Pancreas (tissue), 10 donors: ENCODE results near the gene WRAP73. TPM values are rescaled to one million over a fixed set of nuclear protein-coding genes. Genes with fewer than 3 reads are reported as not detected.
A peak's percentile ranks its signal among the peaks of the same experiment; 100 is the strongest.

ENCODE experiments used
- ATAC-seq, 4 donors: fragments of 200-7000 bp; cut with Tn5 transposase; one replicate each; pipeline versions ENCODE4 v1.8.0 to v1.9.1; 2020; ENCODE audit warnings: mild to moderate bottlenecking in 4 of 4, moderate library complexity in 4 of 4
- DNase-seq, 6 donors: peaks; one replicate each; pipeline ENCODE4 v3.0.0-alpha.2; 2020
- FAIRE-seq: peaks from 2 replicates; lab custom pipeline; 2012; peaks lifted over from hg19 to GRCh38; lab: Jason Lieb, UNC
- H3K27ac ChIP-seq, 4 donors: fragments of 200-600 bp; sonication (generic); 1 replicate in 3 of 4; 2 replicates in 1 of 4; pipeline versions ENCODE4 v1.5.0 to v1.8.0; 2020
- H3K27me3 ChIP-seq, 4 donors: fragments of 200-600 bp; one replicate each; pipeline ENCODE4 v1.8.0; 2021
- H3K36me3 ChIP-seq, 3 donors: fragments of 200-600 bp; sonication (generic) in 1 of 3; one replicate each; pipeline versions ENCODE4 v1.5.0 to v1.8.0; 2020 to 2021
- H3K4me1 ChIP-seq, 3 donors: fragments of 200-600 bp; one replicate each; pipeline ENCODE4 v1.8.0; 2021
- H3K4me3 ChIP-seq, 4 donors: fragments of 200-600 bp; sonication (generic) in 2 of 4; one replicate each; pipeline versions ENCODE4 v1.5.0 to v1.8.0; 2020 to 2021
- H3K9me3 ChIP-seq, 4 donors: fragments of 200-600 bp; one replicate each; pipeline ENCODE4 v1.8.0; 2021
- CTCF ChIP-seq, 4 donors: fragments of 200-600 bp; sonication (generic) in 3 of 4; IDR thresholded peaks; one replicate each; pipeline versions ENCODE4 v1.5.0 to v1.8.0; 2021; ENCODE audit warnings: antibody characterized with exemption in 4 of 4
- WGBS, 2 donors: extraction: QIAGEN DNeasy Blood & Tissue Kit; methylation state at CpG; one replicate each; pipeline ENCODE4 v1.1.7; 2013; 5-methylcytosine and 5-hydroxymethylcytosine counted together
- intact Hi-C, 3 donors: fragments of 100-400 bp; cut with DNase I; formaldehyde crosslinking; loops; one replicate each; pipeline versions ENCODE4 v1.11.1 to v1.14.2; 2022
- polyA plus RNA-seq, 2 donors: library from polyadenylated mRNA; stranded (reverse); fragments of 200-250 nt; gene quantifications; one replicate each; pipeline ENCODE4 v1.2.3, GENCODE V29; 2013
- total RNA-seq, 6 donors: library from RNA; stranded (reverse); fragmentation: NEBNext Ultra II Directional in 4 of 6; extraction: Animal tissue kit (Norgen Biotek cat#: 25700) in 4 of 6; gene quantifications; one replicate each; pipeline versions ENCODE4 v1.2.1 to v1.2.4, GENCODE V29; 2021 to 2023
- donor health status: healthy with polysubstance abuse.
- donor health status: DM: no; HTN: no; CAD: no; lungs with moderate emphysema.
- donor health status: DM: no; HTN: no; CAD: no.
- donor health status: control.
- donor health status: control.
- donor health status: Bipolar disorder and iron deficiency.
- donor health status: DM: yes; HTN: yes; CAD: no.
- donor health status: DM: no; HTN: no; CAD: no.
- donor health status: DM: no; HTN: no; CAD: no.
- donor health status: DM: yes; HTN: yes; CAD: no.

The WRAP73 gene
- total and polyA plus RNA-seq, 8 donors = 6.7 to 26.2 (median 10.3) TPM

- intact Hi-C loops = no loop called here
- Histone ChIP-seq H3K36me3 (no peaks in the 10 kb centered on the region), H3K27ac (no peak overlapping the region), H3K4me3 (no peak overlapping the region), H3K27me3 (no peaks in the 10 kb centered on the region), H3K4me1 (peaks cover 4 to 5% (median 4%) of the 10 kb centered on the region in 3 donors), H3K9me3 (no peaks in the 10 kb centered on the region)
- WGBS, 2 donors = 81 to 89% methylated on average over 14 of the region's 14 CpGs
- DNase-seq (no peak), ATAC-seq (no peak), FAIRE-seq (no peak)
- TF ChIP-seq CTCF (IDR thresholded peaks at IDR 0.05) = no peak
These were observed 14.9 kb upstream of the WRAP73 start for GRCh38 chr1:3664700-3665375.

- no peak for FAIRE-seq
- WGBS, 2 donors = 81% methylated on average over 14 of the region's 14 CpGs
These were observed 14.2 kb upstream of the WRAP73 start for GRCh38 chr1:3663999-3664699.

GRCh38 chr1:3662080-3662671, 12.3 kb upstream of the WRAP73 start:
- Histone ChIP-seq H3K9me3 (no peaks in the 10 kb centered on the region), H3K27me3 (no peaks in the 10 kb centered on the region), H3K27ac (no peak overlapping the region), H3K4me1 (no peaks in the 10 kb centered on the region), H3K36me3 (no peaks in the 10 kb centered on the region), H3K4me3 (no peak overlapping the region)
- 84 to 88% methylated on average over 16 of the region's 16 CpGs for WGBS, 2 donors
- ATAC-seq = no peak
- no peak for DNase-seq
- intact Hi-C loops = no loop called here
- no peak for FAIRE-seq
- no peak for TF ChIP-seq CTCF (IDR thresholded peaks at IDR 0.05)

More at GRCh38 chr1:3663999-3664699, 14.2 kb upstream of the WRAP73 start:
- peak in 2 of 6 donors; percentile 48 to 52 for DNase-seq
- Histone ChIP-seq H3K4me1 (peaks cover 2 to 3% (median 3%) of the 10 kb centered on the region in 3 donors), H3K36me3 (no peaks in the 10 kb centered on the region), H3K9me3 (no peaks in the 10 kb centered on the region), H3K27ac (no peak overlapping the region), H3K27me3 (no peaks in the 10 kb centered on the region), H3K4me3 (no peak overlapping the region)
- intact Hi-C loops = no loop called here
- ATAC-seq = no peak
- no peak for TF ChIP-seq CTCF (IDR thresholded peaks at IDR 0.05)

- Histone ChIP-seq H3K27me3 (no peaks in the 10 kb centered on the region), H3K9me3 (no peaks in the 10 kb centered on the region), H3K4me1 (no peaks in the 10 kb centered on the region), H3K27ac (no peak overlapping the region), H3K4me3 (no peak overlapping the region), H3K36me3 (no peaks in the 10 kb centered on the region)
- intact Hi-C loops = no loop called here
- no peak for TF ChIP-seq CTCF (IDR thresholded peaks at IDR 0.05)
- 94 to 96% methylated on average over 4 of the region's 4 CpGs for WGBS, 2 donors
- no peak for ATAC-seq
- no peak for FAIRE-seq
- DNase-seq = no peak
These were observed 11.7 kb upstream of the WRAP73 start for GRCh38 chr1:3661631-3662030.
